C4-2B (cell line): ENCODE measurements around the gene GALNT2.

ENCODE experiments used
- ZFX ChIP-seq: fragments of 450-650 bp; IDR thresholded peaks from 2 replicates; pipeline ENCODE4 v1.6.1; 2017
- TF ChIP-seq, protein P1 (sequence below): fragments of 450-650 bp; conservative IDR thresholded peaks from 2 replicates; pipeline ENCODE4 v1.5.1; 2017; ENCODE audit warnings: mild to moderate bottlenecking

DNA sequence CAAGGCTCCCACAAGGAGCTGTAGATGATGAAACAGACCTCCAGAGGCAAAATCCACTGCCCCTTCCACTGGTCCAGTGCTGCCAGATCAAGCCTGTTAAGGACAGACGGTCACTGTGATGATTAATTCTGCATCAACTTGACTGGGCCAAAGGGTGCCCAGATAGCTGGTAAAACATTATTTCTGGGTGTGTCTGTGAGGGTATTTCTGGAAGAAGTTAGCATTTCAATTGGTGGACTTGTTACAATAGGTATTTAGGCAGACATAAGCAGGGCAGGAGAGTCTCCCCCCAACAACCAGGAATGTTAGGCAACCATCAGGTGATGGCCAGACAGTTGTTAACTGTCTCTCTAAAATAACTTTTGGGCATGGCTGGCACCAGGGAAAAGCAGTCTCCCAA, 40.9 kb upstream of the GALNT2 start:
- TF ChIP-seq, protein P1, sequence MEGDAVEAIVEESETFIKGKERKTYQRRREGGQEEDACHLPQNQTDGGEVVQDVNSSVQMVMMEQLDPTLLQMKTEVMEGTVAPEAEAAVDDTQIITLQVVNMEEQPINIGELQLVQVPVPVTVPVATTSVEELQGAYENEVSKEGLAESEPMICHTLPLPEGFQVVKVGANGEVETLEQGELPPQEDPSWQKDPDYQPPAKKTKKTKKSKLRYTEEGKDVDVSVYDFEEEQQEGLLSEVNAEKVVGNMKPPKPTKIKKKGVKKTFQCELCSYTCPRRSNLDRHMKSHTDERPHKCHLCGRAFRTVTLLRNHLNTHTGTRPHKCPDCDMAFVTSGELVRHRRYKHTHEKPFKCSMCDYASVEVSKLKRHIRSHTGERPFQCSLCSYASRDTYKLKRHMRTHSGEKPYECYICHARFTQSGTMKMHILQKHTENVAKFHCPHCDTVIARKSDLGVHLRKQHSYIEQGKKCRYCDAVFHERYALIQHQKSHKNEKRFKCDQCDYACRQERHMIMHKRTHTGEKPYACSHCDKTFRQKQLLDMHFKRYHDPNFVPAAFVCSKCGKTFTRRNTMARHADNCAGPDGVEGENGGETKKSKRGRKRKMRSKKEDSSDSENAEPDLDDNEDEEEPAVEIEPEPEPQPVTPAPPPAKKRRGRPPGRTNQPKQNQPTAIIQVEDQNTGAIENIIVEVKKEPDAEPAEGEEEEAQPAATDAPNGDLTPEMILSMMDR: no peak
- TF ChIP-seq ZFX: no peak
